ENCODE data around the gene CTNNA3.

Gene CTNNA3

DNA sequence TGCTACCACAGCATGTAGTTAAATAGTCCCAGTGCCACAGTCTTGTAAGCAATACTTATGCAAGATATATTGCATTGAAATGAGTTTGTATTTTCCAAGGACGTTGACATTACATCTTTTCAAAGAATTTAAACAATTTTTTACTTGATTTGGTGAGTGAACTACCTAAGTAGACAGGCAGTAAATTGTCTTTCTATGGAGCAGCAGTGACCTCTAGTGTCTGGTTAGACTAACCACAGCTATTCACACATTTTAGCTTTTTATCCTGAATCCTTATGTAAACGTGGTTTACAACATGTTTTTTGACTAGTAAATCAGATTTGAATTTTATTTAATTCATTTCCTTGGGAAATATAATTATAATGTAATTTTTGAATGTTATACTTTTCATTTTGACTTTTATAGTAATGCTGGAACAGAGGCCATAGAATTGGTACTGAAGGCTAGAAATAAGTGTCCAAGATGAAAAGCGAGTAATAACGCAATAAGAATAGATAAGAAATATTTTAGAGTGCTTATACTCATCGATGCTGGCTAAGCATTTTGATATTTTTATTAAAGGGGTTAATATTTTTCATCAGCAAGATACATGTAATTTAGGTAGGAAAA lies 764.6 kb downstream of the CTNNA3 start:
- DNase-seq (ENCODE audit: low read depth), result no peak

DNA sequence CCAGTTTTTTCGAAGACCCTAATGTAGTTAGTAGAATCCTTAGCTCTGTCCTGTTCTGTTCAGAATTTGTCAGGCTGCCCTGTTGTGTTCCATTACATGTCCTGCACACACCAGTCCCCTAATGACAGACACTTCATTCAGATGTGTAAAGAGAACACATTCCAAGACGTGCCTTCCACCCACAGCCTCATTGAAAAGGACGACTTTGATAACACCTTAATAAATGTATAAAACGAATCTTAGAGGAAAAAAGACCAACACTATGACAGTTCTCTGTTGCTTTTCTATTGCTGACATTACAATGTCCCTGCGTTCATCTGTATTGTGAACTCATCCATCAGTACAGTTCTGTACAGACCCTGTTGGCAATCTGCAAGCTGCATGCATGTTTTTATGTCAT lies 766.6 kb downstream of the CTNNA3 start:
- no peak for DNase-seq (ENCODE audit: low read depth)

DNA sequence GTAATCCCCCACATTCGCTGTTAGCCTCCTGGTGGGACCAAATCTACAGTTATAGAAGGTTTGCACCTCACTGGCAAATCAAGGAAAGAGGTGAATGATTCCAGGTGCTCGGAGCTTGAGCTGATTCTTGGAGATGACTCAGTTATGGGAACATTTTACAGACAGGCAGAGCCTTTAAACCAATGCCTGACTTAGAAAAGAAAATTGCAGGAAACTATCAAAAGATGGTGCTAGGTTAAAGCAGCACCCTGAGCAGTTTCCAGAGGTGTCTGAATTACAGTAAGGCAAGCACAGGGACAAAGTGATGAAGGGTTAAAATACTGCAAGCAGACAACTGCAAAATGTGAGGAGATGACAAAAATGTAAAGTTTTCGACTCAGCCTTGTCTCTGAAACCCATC lies 767.2 kb downstream of the CTNNA3 start:
- DNase-seq (ENCODE audit: low read depth), result no peak

DNA sequence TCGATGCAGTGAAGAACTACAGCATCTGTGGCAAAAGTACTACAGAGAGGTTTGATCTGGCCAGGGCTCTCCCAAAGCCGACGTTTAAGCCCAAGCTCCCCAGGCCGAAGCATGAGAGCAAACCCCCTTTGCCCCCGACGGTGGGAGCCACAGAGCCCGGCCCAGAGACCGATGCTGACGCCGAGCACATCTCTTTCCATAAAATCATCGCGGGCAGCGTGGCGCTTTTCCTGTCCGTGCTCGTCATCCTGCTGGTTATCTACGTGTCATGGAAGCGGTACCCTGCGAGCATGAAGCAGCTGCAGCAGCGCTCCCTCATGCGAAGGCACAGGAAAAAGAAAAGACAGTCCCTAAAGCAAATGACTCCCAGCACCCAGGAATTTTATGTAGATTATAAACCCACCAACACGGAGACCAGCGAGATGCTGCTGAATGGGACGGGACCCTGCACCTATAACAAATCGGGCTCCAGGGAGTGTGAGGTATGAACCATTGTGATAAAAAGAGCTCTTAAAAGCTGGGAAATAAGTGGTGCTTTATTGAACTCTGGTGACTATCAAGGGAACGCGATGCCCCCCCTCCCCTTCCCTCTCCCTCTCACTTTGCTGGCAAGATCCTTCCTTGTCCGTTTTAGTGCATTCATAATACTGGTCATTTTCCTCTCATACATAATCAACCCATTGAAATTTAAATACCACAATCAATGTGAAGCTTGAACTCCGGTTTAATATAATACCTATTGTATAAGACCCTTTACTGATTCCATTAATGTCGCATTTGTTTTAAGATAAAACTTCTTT lies 767.8 kb downstream of the CTNNA3 start:
- no peak for DNase-seq (ENCODE audit: low read depth)

DNA sequence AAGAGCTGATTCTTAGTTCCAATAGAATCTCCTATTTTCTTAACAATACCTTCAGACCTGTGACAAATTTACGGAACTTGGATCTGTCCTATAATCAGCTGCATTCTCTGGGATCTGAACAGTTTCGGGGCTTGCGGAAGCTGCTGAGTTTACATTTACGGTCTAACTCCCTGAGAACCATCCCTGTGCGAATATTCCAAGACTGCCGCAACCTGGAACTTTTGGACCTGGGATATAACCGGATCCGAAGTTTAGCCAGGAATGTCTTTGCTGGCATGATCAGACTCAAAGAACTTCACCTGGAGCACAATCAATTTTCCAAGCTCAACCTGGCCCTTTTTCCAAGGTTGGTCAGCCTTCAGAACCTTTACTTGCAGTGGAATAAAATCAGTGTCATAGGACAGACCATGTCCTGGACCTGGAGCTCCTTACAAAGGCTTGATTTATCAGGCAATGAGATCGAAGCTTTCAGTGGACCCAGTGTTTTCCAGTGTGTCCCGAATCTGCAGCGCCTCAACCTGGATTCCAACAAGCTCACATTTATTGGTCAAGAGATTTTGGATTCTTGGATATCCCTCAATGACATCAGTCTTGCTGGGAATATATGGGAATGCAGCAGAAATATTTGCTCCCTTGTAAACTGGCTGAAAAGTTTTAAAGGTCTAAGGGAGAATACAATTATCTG lies 768.6 kb downstream of the CTNNA3 start:
- no peak for DNase-seq (ENCODE audit: low read depth)

DNA sequence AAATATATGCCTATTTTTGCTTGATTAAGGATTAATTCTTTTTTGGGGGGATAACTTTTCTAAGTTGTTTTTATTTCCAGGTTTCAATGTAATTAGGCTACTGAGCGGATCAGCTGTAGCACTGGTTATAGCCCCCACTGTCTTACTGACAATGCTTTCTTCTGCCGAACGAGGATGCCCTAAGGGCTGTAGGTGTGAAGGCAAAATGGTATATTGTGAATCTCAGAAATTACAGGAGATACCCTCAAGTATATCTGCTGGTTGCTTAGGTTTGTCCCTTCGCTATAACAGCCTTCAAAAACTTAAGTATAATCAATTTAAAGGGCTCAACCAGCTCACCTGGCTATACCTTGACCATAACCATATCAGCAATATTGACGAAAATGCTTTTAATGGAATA lies 769.2 kb downstream of the CTNNA3 start:
- no peak for DNase-seq (ENCODE audit: low read depth)

DNA sequence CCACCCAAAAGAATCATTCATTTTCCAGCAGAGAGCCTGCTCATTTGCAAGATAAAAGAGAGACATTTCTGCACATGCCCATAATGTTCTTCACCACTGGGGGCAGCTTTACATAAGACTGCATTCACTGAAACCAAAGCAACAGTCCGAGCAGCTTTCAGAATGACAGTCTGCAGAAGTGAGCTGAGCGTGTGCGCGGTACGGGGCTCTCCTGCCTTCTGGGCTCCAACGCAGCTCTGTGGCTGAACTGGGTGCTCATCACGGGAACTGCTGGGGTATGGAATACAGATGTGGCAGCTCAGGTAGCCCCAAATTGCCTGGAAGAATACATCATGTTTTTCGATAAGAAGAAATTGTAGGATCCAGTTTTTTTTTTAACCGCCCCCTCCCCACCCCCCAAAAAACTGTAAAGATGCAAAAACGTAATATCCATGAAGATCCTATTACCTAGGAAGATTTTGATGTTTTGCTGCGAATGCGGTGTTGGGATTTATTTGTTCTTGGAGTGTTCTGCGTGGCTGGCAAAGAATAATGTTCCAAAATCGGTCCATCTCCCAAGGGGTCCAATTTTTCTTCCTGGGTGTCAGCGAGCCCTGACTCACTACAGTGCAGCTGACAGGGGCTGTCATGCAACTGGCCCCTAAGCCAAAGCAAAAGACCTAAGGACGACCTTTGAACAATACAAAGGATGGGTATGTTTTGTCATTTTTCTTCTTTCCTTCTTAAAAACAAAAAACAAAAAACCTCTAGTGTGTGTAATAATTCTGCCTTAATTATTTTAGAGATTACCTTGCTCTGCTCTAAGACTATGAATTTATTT lies 769.9 kb downstream of the CTNNA3 start, which contains the start of gene LRRTM3:
Gene LRRTM3 (plus strand): TSS at position 141 of the 820 bp plus-strand sequence.
- no peak for DNase-seq (ENCODE audit: low read depth)

DNA sequence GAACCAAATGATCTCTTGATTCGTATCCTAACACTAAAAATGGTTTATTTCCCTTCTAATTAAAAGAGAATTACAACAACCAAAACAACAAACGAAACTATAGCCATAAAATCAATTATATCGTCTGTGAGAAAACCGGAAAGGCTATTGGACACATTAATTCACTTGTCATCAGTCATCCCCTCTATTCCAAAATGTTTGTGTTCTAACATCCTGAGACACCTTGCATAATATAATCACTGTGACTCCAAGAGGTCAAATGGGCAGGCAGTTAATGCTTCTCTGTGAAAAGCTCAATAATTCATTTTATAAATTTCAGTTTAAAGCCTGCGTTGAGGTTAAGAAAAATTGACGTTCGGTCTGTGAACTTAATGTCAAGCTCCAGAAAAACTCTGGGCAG lies 770.6 kb downstream of the CTNNA3 start:
- no peak for DNase-seq (ENCODE audit: low read depth)

DNA sequence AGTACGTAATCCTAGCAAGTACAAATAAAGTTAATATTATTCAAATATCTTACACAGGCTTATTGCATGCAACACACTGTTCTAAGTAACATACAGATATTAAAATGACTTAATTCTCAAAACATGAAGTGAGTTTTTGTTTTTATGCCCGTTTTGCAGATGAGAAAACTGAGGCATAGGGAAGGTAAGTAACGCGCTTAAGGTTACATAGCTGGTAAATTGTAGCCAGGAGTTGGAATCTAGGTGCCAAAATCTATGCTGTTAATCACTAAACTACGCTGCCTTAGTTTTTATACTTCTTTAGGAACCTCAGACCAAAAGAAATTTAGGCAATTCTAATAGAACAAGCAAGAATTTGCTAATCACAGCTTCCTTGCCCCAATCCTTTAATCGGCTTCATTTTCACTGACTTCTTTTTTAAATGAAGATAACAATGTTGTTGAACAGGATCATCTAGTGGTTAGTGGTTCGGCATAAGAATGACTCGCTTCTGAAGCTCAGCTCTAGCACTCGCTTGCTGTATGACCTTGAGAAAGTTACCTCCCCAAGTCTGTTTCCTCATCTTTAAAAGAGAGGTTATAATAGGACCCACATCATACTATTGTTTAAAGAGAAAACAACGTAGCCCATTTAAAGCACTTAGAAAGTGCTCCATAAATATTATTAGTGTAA lies 771.2 kb downstream of the CTNNA3 start:
- no peak for DNase-seq (ENCODE audit: low read depth)

DNA sequence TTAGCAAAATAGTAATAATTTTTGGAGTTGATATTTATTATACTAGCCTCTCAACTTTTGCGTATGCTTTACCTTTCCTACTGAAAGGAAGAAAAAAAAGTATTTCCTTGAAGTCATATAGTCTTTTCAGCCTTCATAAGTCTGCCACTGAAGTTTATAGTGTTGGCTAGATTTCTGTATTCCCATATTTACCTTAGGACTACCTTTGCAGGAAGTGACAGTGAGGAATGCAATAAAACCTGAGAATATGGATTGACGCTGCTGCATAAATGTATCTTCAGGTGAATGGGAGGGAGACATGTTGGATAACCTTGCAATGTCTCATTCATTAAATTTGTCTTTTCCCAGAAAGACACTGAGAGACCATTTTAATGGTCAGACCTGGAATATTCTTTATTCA lies 776.7 kb downstream of the CTNNA3 start:
- no peak for DNase-seq (ENCODE audit: low read depth)

DNA sequence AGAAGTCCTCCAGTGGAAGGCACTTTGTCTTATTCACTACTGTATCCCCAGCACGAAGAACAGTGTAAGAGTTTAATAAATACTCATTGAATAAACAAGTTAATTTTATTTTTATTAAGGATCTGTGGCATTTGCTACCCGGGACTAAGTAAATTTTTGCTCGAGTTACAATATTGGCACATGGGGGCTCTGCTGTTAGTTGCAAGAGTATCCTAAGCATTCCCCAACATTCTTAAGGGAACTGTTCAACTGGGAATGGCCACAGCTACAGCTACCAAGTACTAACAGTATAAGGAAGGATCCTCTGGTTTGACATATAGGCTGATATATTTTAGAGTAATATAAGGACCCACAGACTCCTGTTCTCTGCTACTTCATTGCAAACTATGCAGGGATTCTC lies 778.9 kb downstream of the CTNNA3 start:
- no peak for DNase-seq (ENCODE audit: low read depth)

DNA sequence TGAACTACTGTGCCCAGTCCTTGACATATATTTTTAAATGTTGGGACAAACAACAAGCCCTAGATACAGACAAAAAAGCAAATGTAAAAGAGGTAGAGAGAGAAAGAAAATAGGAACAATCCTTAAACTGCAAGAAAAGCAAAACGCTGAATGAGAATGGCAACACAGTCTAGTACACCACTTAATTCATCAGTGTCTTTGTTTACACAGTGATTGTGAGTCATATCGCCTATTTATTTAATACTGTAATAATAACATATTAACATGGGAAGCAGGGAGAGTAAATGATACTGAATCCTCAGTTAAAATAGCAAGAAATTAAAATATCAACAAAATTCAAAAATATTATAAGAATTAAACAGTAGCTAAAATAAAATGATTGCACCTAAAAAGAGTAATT lies 780.0 kb downstream of the CTNNA3 start:
- no peak for DNase-seq (ENCODE audit: low read depth)

DNA sequence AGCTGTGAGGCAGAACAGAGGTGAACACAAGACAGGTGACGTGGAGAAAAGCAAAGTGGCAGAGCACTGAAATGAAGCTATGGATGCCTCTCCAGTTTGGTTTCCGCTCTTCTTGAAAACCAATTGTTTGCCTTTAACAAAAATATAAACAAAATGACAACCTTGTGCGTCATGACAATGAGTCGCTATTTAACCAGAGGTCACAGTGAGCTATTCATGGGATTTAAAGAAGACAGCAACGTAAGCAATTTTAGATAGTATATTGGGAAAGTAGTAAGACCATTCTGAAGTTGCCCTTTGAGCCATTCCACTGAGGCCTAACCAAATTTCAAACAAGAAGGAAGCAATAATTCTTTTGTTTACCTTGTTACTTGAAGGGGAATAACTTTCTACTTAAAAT lies 785.3 kb downstream of the CTNNA3 start:
- DNase-seq (ENCODE audit: low read depth), result no peak

DNA sequence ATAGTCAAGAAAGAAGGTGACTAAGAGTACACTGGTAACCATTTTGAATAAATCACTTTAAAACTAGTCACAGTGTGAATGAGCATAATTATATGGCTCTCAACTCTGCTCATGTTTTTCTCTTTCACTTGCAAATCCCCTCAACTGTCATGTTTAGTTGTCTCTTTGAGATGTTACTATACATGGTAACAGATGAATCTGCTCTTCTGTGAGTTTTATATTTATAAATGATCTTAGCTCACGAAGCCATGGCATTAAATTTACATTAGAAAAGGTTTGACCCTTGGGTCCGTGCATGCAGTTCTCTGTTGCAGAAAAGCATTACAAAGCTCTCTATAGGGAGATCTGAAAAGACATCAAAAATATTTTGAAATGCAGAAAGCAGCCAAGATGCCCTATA lies 803.1 kb downstream of the CTNNA3 start:
- DNase-seq (ENCODE audit: low read depth), result no peak

DNA sequence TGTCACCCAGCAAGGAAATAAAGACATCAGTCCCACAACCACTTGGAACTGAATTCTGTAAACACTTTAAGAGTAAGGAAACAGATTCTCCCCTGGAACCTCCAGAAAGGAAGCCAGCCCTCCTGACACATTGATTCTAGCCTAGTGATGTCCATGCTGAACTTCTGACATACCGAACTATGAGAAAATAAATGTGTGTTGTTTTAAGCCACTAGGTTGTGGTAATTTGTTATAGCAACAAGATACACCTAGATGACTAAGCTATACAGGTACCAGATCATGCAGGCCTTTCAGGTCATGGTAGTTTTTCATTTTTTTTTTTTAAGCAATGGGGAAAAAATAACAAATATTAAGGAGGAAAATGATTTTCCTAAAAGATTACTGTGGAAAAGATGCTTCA lies 807.8 kb downstream of the CTNNA3 start:
- DNase-seq (ENCODE audit: low read depth), result no peak

DNA sequence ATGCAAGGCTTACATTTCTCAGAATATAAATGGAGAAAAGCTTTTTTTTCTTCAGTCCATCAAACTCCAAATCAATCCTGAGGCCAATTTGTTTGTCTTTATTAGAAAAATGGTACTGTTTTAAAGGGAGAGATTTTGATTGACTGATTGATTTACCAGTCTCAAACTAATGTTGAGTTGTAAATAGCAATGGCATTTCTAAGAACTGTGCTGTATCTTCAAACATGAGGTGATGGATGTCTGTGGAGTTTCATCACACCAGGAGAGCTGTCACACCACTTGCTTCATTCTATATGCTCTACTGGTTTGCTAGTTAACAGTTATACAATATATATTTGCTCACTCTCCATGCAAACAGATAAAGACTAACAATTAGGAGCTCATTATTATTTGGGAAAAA lies 809.1 kb downstream of the CTNNA3 start:
- DNase-seq (ENCODE audit: low read depth), result no peak

DNA sequence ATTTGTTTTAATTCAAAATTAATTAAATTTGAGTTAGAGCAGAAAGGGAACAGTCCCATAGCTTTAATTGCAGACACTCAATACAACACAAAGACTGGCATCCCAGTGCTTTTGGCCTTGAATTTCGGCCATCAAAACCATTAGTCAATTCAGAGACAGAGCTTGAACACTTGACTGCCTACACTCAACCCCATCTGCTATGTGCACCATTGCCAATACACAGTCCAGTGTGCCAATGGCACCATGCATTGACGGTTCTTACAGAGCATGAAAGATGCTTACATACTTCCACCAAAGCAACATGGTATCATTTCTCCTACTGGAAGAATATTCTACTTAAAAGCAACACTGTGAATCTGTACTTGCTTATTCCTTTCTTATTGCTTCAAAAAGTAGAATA lies 813.7 kb downstream of the CTNNA3 start:
- no peak for DNase-seq (ENCODE audit: low read depth)

DNA sequence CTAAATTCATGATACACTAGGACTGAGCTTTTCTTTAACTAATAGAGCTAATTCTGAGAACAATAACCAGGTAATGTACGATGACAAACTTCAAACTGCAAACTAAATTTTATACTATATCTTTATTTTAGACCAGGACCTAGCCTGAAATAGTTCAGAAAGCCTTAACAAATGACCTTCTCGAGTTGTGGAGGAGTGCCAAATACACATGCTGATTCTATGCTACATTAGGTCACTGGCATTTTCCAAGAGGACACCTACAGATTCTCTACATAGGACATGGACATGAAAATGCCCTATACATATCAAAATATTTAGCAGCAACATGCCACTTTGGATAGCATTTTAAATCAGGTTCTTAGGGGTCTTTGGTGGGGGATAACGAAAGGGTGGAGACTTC lies 814.2 kb downstream of the CTNNA3 start:
- DNase-seq (ENCODE audit: low read depth), result no peak

DNA sequence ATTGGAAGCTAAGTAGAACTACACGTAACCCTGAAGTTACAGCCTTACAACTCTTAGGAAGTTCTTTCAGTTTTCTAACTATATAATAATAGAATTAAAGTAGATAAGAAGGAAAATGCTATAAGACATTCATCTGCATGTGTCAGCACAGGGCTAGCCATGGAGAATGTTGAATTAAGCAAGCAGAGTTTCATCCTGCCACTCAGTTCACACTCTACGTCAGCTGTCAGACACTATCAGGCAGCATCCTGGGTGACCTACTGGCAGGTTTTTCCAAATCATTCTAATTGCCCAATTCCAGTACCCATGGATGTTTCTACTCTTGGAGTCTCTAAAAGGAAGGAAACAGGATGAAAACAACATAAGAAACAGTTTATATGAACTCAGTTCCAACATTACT lies 815.2 kb downstream of the CTNNA3 start:
- DNase-seq (ENCODE audit: low read depth), result no peak

DNA sequence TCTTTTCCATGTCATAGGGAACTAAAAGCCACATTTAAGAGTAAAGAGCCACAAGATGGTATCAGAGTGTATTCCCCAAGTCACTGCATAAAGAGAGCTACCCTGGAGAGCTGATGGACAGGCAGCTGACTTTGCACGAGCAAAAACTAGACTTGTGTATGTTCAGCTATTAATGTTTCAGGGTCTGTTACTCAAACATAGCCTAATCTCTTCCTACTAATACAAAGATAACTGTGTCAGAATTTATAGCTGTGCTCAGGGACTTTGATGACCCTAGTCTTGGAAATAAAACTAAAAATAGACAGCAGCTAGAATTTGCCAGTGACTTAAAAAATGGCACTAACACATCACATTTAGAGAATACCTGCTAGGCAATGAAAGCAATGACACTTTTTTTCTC lies 815.7 kb downstream of the CTNNA3 start:
- no peak for DNase-seq (ENCODE audit: low read depth)

DNA sequence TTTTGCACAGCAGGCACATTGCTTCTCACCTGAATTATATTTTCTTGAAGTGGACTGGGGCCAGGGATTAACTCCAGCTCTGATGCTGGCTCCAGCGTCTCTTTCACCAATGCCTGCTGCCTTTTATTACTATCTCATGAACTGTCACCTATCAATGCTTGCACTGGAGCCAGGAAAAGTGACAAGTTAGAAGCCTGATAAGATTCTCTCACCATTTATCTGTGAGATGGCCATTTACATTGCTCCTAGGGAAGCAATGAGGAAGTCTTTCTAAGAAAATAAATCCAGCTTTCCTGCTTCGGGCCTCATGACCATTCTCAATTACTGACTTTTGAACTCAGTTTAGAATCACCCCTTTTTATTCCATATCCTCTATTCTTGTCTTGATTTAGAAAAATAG lies 818.6 kb downstream of the CTNNA3 start:
- DNase-seq (ENCODE audit: low read depth), result no peak

DNA sequence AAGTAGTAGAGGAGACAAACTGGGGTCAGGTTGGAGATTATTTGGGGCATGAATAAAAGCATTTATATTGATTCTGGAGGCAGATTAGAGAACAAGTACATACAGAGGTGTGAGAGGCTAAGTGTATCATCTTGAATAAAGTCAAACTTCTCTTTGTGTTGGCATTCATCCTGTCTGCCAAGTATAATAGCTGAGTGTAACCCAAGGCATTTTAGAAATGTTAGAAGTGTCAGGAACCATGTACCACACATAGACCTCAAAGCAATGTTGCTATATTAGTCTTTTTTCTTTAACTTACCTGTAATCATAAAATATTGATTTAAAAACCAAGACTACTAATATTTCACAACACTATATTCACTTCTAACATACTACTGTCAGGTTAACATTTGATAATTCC lies 826.4 kb downstream of the CTNNA3 start:
- no peak for DNase-seq (ENCODE audit: low read depth)

Measured in activated gamma-delta T cell treated with anti-CD3 and anti-CD28 coated beads, Interleukin-2, amount 50 U/mL, for 16 hours (primary cell).